ENCODE measurements around the gene ZNF331.

Gene ZNF331

GRCh38 chr19:53608381-53608780 lies 70.4 kb downstream of the ZNF331 start:
- Histone ChIP-seq H3K56ac (ENCODE audit: low read length) (no peak overlapping the region), H3K27me3 (ENCODE audit: insufficient read depth, low read length, poor library complexity) (no peaks in the 10 kb centered on the region), H3K27ac (ENCODE audit: low read depth, low read length) (no peak overlapping the region), H3K79me2 (ENCODE audit: control insufficient read depth, insufficient read depth, low read length) (no peaks in the 10 kb centered on the region), H2BK120ac (ENCODE audit: low read depth, low read length) (no peak overlapping the region), H3K36me3 (ENCODE audit: control insufficient read depth, insufficient read depth, low read length) (no peaks in the 10 kb centered on the region), H2AK5ac (ENCODE audit: low read length) (no peak overlapping the region), H3K4me1 (ENCODE audit: control insufficient read depth, low read depth, low read length) (peaks cover 5% of the 10 kb centered on the region), H3K23ac (ENCODE audit: low read length) (no peak overlapping the region), H2BK5ac (ENCODE audit: low read length) (no peak overlapping the region), H3K9ac (ENCODE audit: low read length) (no peak overlapping the region), H3K4ac (ENCODE audit: low read depth, low read length) (no peak overlapping the region), H4K8ac (ENCODE audit: low read depth, low read length) (no peak overlapping the region), H3K79me1 (ENCODE audit: low read length) (no peaks in the 10 kb centered on the region), H3K18ac (ENCODE audit: low read length) (no peak overlapping the region), H2BK15ac (replicated peaks; ENCODE audit: low read depth) (no peak overlapping the region), H3K4me3 (ENCODE audit: low read length) (no peak overlapping the region), H3K4me2 (ENCODE audit: low read length) (no peak overlapping the region), H4K5ac (ENCODE audit: low read length) (no peak overlapping the region)
- no peak for DNase-seq
- no CpG with 5 or more reads among the region's 12 CpGs for WGBS (ENCODE audit: extremely low coverage, insufficient coverage, low lambda C conversion rate)

- H3K79me1 ChIP-seq (ENCODE audit: low read length), result no peaks in the 10 kb centered on the region
- no peaks in the 10 kb centered on the region for H3K36me3 ChIP-seq (ENCODE audit: control insufficient read depth, insufficient read depth, low read length)
- no peak overlapping the region for H2BK120ac ChIP-seq (ENCODE audit: low read depth, low read length)
- H3K56ac ChIP-seq (ENCODE audit: low read length), result peak overlapping the region; percentile 87
- no peak overlapping the region for H3K4me2 ChIP-seq (ENCODE audit: low read length)
- DNase-seq, result peak; percentile 97
- no peaks in the 10 kb centered on the region for H3K79me2 ChIP-seq (ENCODE audit: control insufficient read depth, insufficient read depth, low read length)
- H2BK15ac ChIP-seq (replicated peaks; ENCODE audit: low read depth), result no peak overlapping the region
- peaks cover 5% of the 10 kb centered on the region for H3K4me1 ChIP-seq (ENCODE audit: control insufficient read depth, low read depth, low read length)
- peak overlapping the region; percentile 50 for H3K4ac ChIP-seq (ENCODE audit: low read depth, low read length)
- peak overlapping the region; percentile 65 for H3K27ac ChIP-seq (ENCODE audit: low read depth, low read length)
- H2BK5ac ChIP-seq (ENCODE audit: low read length), result peak overlapping the region; percentile 92
- no peak overlapping the region for H4K5ac ChIP-seq (ENCODE audit: low read length)
- H2AK5ac ChIP-seq (ENCODE audit: low read length), result no peak overlapping the region
- H3K9ac ChIP-seq (ENCODE audit: low read length), result peak overlapping the region; percentile 4
- no peak overlapping the region for H3K23ac ChIP-seq (ENCODE audit: low read length)
- H4K8ac ChIP-seq (ENCODE audit: low read depth, low read length), result no peak overlapping the region
- H3K4me3 ChIP-seq (ENCODE audit: low read length), result no peak overlapping the region
- no CpG with 5 or more reads among the region's 14 CpGs for WGBS (ENCODE audit: extremely low coverage, insufficient coverage, low lambda C conversion rate)
- H3K18ac ChIP-seq (ENCODE audit: low read length), result no peak overlapping the region
- no peaks in the 10 kb centered on the region for H3K27me3 ChIP-seq (ENCODE audit: insufficient read depth, low read length, poor library complexity)
Observed at GRCh38 chr19:53612762-53613526, 75.0 kb downstream of the ZNF331 start.

- peak overlapping the region; percentile 24 for H3K27ac ChIP-seq (ENCODE audit: low read depth, low read length)
- no CpG with 5 or more reads among the region's 8 CpGs for WGBS (ENCODE audit: extremely low coverage, insufficient coverage, low lambda C conversion rate)
- no peak overlapping the region for H3K9ac ChIP-seq (ENCODE audit: low read length)
Observed at GRCh38 chr19:53621885-53622740, 84.2 kb downstream of the ZNF331 start.

GRCh38 chr19:53624771-53625545 lies 87.0 kb downstream of the ZNF331 start:
- H3K27ac ChIP-seq (ENCODE audit: low read depth, low read length), result no peak overlapping the region
- no peak overlapping the region for H2BK5ac ChIP-seq (ENCODE audit: low read length)
- peak; percentile 47 for DNase-seq
- H2BK120ac ChIP-seq (ENCODE audit: low read depth, low read length), result no peak overlapping the region
- peaks cover 6% of the 10 kb centered on the region for H3K4me1 ChIP-seq (ENCODE audit: control insufficient read depth, low read depth, low read length)
- H3K79me1 ChIP-seq (ENCODE audit: low read length), result no peaks in the 10 kb centered on the region
- no peak overlapping the region for H2BK15ac ChIP-seq (replicated peaks; ENCODE audit: low read depth)
- WGBS (ENCODE audit: extremely low coverage, insufficient coverage, low lambda C conversion rate), result no CpG with 5 or more reads among the region's 16 CpGs
- no peak overlapping the region for H4K5ac ChIP-seq (ENCODE audit: low read length)
- H3K27me3 ChIP-seq (ENCODE audit: insufficient read depth, low read length, poor library complexity), result no peaks in the 10 kb centered on the region
- H3K4ac ChIP-seq (ENCODE audit: low read depth, low read length), result no peak overlapping the region
- H3K36me3 ChIP-seq (ENCODE audit: control insufficient read depth, insufficient read depth, low read length), result no peaks in the 10 kb centered on the region
- H3K9ac ChIP-seq (ENCODE audit: low read length), result no peak overlapping the region
- H3K4me2 ChIP-seq (ENCODE audit: low read length), result no peak overlapping the region
- H3K4me3 ChIP-seq (ENCODE audit: low read length), result no peak overlapping the region
- H4K8ac ChIP-seq (ENCODE audit: low read depth, low read length), result no peak overlapping the region
- H3K18ac ChIP-seq (ENCODE audit: low read length), result no peak overlapping the region
- H3K23ac ChIP-seq (ENCODE audit: low read length), result no peak overlapping the region
- H3K56ac ChIP-seq (ENCODE audit: low read length), result peak overlapping the region; percentile 25
- H2AK5ac ChIP-seq (ENCODE audit: low read length), result peak overlapping the region; percentile 51
- no peaks in the 10 kb centered on the region for H3K79me2 ChIP-seq (ENCODE audit: control insufficient read depth, insufficient read depth, low read length)

More at GRCh38 chr19:53621885-53622740, 84.2 kb downstream of the ZNF331 start:
- Histone ChIP-seq H3K18ac (ENCODE audit: low read length) (peak overlapping the region; percentile 45), H3K4me2 (ENCODE audit: low read length) (no peak overlapping the region), H2BK15ac (replicated peaks; ENCODE audit: low read depth) (no peak overlapping the region), H3K36me3 (ENCODE audit: control insufficient read depth, insufficient read depth, low read length) (no peaks in the 10 kb centered on the region), H3K27me3 (ENCODE audit: insufficient read depth, low read length, poor library complexity) (no peaks in the 10 kb centered on the region), H3K4me1 (ENCODE audit: control insufficient read depth, low read depth, low read length) (peaks cover 6% of the 10 kb centered on the region), H2BK5ac (ENCODE audit: low read length) (peak overlapping the region; percentile 51), H3K4me3 (ENCODE audit: low read length) (no peak overlapping the region), H2BK120ac (ENCODE audit: low read depth, low read length) (no peak overlapping the region), H4K8ac (ENCODE audit: low read depth, low read length) (no peak overlapping the region), H4K5ac (ENCODE audit: low read length) (no peak overlapping the region), H3K56ac (ENCODE audit: low read length) (peak overlapping the region; percentile 30), H3K79me2 (ENCODE audit: control insufficient read depth, insufficient read depth, low read length) (no peaks in the 10 kb centered on the region), H3K23ac (ENCODE audit: low read length) (no peak overlapping the region), H3K4ac (ENCODE audit: low read depth, low read length) (peak overlapping the region; percentile 95), H2AK5ac (ENCODE audit: low read length) (no peak overlapping the region), H3K79me1 (ENCODE audit: low read length) (no peaks in the 10 kb centered on the region)
- peak; percentile 82 for DNase-seq

GRCh38 chr19:53626486-53626885 lies 88.5 kb downstream of the ZNF331 start:
- no CpG with 5 or more reads among the region's 9 CpGs for WGBS (ENCODE audit: extremely low coverage, insufficient coverage, low lambda C conversion rate)
- no peak overlapping the region for H2BK120ac ChIP-seq (ENCODE audit: low read depth, low read length)

More at GRCh38 chr19:53626486-53626885, 88.5 kb downstream of the ZNF331 start:
- DNase-seq, result no peak
- Histone ChIP-seq H3K36me3 (ENCODE audit: control insufficient read depth, insufficient read depth, low read length) (no peaks in the 10 kb centered on the region), H2BK15ac (replicated peaks; ENCODE audit: low read depth) (no peak overlapping the region), H4K5ac (ENCODE audit: low read length) (no peak overlapping the region), H3K79me1 (ENCODE audit: low read length) (no peaks in the 10 kb centered on the region), H3K9ac (ENCODE audit: low read length) (no peak overlapping the region), H3K27ac (ENCODE audit: low read depth, low read length) (no peak overlapping the region), H3K4me1 (ENCODE audit: control insufficient read depth, low read depth, low read length) (peaks cover 6% of the 10 kb centered on the region), H3K27me3 (ENCODE audit: insufficient read depth, low read length, poor library complexity) (no peaks in the 10 kb centered on the region), H3K4ac (ENCODE audit: low read depth, low read length) (no peak overlapping the region), H3K79me2 (ENCODE audit: control insufficient read depth, insufficient read depth, low read length) (no peaks in the 10 kb centered on the region), H3K56ac (ENCODE audit: low read length) (no peak overlapping the region), H4K8ac (ENCODE audit: low read depth, low read length) (no peak overlapping the region), H2AK5ac (ENCODE audit: low read length) (no peak overlapping the region), H3K4me3 (ENCODE audit: low read length) (no peak overlapping the region), H3K4me2 (ENCODE audit: low read length) (no peak overlapping the region), H3K18ac (ENCODE audit: low read length) (no peak overlapping the region), H2BK5ac (ENCODE audit: low read length) (no peak overlapping the region), H3K23ac (ENCODE audit: low read length) (no peak overlapping the region)

All from mesendoderm (in vitro differentiated cells).